NCI-H1105 treated with DMSO at 0.1 percent for 48 hours (cell line): Measurements from ENCODE around the gene RPP14.
"Not testable (repeated sequence)": the region's sequence is repeated elsewhere in the genome, so short reads cannot be mapped to it uniquely, and the experiment has no call there.

ENCODE experiments used
- DNase-seq: peaks from one replicate; lab custom pipeline; 2025; lab: John Stamatoyannopoulos, UW

RPP14 gene

GRCh38 chr3:58305882-58306711, at the start of gene RPP14, which contains the start of gene HTD2:
TSS of gene RPP14 (plus strand) at chr3:58306245. CDS start at chr3:58310330, 4,085 bp downstream.
TSS of gene HTD2 (plus strand) at chr3:58306520. CDS start at chr3:58317614, 11,094 bp downstream.
- DNase-seq, result peak; percentile 85

DNA sequence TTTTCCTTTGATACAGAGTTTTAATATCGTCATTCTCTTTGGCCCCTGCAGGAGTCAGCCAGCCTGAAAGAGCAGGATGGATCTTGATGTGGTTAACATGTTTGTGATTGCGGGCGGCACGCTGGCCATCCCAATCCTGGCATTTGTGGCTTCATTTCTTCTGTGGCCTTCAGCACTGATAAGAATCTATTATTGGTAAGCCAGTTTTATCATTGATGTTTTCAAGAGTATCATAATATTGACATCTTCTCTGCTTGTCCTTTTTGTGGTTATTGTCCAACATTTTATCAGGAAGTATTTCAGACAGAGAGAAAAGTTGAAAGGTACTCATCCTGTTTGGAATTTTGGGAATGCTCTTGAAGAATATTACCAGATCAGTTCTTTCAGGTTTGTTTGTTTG, 49.5 kb upstream of the RPP14 start:
- DNase-seq, result no peak

DNA sequence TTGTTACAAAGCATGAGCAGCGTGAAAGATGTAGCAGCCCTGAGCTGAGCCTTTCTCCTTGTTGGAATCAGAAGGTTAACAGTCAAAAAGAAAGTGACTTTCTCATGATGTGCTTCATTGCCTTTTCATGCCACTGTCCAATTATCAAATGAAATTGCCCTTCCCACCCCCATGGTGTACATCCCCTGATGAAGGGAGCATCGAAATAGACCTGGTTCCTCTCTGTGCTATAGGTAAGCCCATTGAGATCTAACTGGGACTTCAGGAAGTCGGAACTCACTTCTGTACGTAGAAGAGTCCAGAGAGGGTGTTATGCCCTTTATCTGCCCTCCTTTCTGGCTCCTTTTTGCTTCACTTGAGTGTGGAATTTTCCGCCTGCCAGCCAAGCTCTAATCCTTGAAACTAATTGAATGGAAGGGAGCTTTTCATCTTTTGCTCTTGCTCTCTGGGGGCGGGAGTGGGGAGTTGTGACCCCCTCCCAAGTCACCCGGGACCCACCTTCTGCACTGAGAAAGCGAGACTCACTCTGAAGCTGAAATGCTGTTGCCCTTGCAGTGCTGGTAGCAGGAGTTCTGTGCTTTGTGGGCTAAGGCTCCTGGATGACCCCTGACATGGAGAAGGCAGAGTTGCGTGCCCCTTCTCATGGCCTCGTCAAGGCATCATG, 47.5 kb upstream of the RPP14 start:
- no peak for DNase-seq

- no peak for DNase-seq
Observed at GRCh38 chr3:58260261-58260731, 45.7 kb upstream of the RPP14 start.

GRCh38 chr3:58260733-58261132, 45.3 kb upstream of the RPP14 start:
- DNase-seq, result no peak

DNA sequence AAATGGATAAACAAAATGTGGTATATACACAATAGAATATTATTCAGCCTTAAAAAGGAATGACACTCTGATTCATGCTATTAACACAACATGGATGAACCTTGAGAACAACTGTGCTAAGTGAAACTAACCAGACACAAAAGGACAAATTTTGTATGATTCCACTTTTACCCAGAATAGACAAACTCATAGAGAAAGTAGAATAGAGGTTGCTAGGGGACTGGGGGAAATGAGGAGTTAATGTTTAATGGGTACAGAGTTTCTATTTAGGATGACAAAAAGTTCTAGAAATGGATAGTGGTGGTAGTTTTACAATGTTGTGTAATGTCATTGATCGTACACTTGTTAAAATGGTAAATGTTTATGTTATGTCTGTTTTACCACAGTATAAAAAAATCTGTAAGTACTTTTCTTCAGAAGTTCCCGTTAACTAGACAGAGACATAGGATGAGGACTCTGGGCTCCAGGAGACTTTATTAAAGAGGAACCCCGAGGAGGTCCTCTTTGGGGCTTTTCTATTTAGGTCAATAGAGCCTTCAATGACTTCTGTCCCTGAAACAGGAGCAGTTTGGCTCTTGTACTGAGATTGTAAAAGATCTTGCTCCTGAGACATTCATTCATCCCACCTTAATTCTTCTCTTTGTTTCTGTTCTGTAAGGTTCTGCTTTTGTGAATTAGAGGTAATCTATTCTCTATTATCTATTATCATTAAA, 43.9 kb upstream of the RPP14 start:
- DNase-seq, result no peak

- DNase-seq, result peak; percentile 33
Observed at GRCh38 chr3:58266577-58266976, 39.5 kb upstream of the RPP14 start.

DNA sequence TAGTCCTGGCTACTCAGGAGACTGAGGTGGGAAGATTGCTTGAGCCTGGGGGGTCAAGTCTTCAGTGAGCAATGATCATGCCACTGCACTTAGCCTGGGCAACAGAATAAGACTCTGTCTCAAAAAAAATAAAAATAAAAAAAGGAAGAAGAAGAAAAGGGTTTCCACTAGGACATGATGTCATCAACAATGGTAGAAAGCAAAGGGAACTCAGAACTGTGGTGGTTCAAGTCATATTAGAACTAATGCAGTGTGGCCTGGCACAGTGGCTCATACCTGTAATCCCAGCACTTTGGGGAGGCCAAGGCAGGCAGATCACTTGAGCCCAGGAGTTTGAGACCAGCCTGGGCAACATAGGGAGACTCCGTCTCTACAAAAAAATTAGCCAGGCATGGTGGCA, 38.5 kb upstream of the RPP14 start:
- not testable (repeated sequence) for DNase-seq

- DNase-seq, result no peak
Observed at GRCh38 chr3:58269356-58269755, 36.7 kb upstream of the RPP14 start.

- no peak for DNase-seq
Observed at GRCh38 chr3:58270485-58270884, 35.6 kb upstream of the RPP14 start.

- DNase-seq, result no peak
Observed at GRCh38 chr3:58271901-58272501, 34.0 kb upstream of the RPP14 start.

DNA sequence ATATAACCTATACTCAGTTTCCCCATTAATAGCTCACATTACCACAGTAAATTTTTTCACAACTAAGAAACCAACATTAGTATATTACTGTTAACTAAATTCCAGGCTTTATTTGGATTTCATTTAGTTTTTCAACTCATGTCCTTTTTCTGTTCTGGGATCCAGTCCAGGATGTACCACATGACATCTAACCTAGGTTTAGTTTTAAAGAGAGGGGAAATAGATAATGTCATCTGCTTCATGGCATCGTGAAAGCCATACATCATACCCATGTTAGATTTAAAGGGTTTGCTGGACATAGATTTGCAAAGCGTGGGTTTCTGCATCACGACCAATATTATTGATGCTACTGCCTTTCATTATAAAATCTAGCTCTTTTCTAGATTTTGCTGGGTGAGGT, 33.2 kb upstream of the RPP14 start:
- no peak for DNase-seq

DNA sequence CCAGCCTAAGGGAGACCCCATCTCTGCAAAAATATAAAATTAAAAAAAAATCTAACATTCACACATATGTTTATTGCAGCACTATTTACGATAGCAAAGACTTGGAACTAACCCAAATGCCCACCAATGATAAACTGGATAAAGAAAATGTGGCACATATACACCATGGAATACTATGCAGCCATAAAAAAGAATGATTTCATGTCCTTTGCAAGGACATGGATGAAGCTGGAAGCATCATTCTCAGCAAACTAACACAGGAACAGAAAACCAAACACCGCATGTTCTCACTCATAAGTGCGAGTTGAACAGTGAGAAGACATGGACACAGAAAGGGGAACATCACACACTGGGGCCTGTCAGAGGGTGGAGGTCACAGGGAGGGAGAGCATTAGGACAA, 32.7 kb upstream of the RPP14 start:
- not testable (repeated sequence) for DNase-seq

GRCh38 chr3:58274027-58274614, 31.9 kb upstream of the RPP14 start:
- no peak for DNase-seq

DNA sequence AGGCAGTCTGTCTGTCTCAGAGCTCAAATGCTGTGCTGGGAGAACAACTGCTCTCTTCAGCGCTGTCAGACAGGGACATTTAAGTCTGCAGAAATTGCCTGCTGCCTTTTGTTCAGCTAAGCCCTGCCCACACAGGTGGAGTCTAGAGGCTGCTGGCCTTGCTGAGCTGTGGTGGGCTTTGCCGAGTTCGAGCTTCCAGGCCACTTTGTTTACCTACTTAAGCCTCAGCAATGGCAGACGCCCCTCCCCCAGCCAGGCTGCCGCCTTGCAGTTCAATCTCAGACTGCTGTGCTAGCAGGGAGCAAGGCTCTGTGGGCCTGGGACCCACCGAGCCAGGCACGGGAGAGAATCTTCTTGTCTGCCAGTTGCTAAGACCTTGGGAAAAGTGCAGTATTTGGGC, 25.0 kb upstream of the RPP14 start:
- DNase-seq, result no peak

DNA sequence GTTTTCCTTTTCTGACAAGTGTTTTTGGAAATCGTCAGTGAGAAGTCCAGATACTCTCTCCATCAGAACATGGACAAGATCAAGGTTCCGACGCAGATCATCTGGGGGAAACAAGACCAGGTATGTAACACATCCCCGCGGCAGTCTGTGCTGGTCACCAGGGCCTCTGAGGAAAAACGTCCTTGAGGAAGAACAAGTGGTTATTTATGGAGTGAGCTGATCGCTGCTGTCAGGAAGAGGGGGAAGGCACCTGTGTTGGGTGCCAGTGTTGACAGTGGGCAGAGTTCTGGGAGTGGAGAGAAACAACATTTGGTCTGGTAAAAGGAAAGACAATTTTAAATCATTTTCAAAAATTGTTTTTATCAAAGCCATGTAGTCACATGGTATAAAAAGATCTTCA, 20.7 kb upstream of the RPP14 start:
- DNase-seq, result no peak

DNA sequence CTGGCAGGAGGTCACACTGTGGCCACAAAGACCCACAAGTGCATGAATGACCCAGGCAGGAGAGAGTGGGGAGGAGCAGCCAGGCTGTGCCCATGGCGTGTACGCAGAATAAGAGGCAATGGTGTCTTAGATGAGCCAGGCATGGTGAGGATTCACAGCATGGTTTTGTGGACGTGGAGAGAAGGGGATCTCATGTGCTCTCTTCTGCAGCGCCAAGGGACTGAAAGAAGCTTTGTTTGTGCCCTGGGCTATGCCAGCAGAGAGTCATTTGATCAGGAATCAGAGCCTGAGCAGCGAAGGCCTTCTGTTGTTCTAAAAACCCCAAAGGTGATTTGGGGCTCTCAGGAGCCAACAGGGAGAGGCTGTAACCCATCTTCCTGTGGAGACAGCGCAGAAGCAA, 18.7 kb upstream of the RPP14 start:
- DNase-seq, result no peak

DNA sequence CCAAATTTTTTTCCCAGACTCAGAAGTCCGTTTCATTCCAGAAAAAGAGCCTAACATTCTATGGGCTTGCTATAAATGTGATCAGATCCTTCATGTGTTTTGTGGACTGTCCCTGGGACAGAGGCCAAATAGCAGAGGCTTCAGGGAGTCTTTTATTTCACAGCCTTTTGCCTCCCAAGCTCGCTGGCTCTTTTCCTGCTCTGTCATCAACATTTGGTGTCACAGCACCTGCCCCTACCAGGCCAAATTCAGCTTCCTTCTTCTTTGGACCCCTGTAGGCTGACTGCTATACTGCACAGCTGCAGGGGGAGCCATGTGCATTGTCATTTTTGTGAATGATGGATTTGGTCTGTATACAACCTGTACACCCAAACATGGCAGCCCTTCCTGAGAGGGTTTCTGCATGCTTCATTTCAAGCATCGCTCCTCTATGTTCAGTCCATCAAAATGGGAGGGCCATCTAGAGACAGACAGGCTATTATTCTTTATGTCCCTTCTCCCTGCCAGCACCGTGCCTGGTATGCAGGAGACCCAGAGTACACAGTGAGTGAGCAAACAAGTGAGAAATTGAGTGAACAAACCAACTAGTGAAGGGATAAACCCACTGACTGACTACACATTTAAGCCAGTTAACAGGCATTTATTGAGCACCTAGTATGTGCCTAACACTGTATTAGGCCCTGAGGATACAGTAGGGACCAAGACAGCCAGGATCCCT, 17.9 kb upstream of the RPP14 start:
- DNase-seq, result no peak

DNA sequence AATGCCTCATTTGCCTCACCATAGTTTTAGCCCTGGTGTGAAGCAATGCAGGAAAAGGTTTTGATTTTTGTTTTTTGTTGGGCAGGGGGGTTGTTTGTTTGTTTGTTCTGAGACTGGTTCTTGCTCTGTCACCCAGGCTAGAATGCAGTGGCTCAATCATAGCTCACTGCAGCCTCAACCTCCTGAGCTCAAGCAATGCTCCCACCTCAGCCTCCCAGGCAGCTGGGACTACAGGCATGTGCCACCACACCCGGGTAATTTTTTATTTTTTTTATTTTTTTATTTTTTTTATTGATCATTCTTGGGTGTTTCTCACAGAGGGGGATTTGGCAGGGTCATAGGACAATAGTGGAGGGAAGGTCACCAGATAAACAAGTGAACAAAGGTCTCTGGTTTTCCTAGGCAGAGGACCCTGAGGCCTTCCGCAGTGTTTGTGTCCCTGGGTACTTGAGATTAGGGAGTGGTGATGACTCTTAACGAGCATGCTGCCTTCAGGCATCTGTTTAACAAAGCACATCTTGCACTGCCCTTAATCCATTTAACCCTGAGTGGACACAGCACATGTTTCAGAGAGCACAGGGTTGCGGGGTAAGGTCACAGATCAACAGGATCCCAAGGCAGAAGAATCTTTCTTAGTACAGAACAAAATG, 17.0 kb upstream of the RPP14 start:
- not testable (repeated sequence) for DNase-seq

DNA sequence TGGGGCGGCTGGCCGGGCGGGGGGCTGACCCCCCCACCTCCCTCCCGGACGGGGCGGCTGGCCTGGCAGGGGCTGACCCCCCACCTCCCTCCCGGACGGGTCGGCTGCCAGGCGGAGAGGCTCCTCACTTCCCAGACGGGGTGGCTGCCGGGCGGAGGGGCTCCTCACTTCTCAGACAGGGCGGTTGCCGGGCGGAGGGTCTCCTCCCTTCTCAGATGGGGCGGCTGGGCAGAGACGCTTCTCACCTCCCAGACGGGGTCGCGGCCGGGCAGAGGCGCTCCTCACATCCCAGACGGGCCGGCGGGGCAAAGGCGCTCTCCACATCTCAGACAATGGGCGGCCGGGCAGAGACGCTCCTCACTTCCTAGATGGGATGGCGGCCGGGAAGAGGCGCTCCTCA, 15.6 kb upstream of the RPP14 start:
- not testable (repeated sequence) for DNase-seq
